ENCODE results near the gene CLK2.
"Not testable (repeated sequence)": the region's sequence is repeated elsewhere in the genome, so short reads cannot be mapped to it uniquely, and the experiment has no call there.

DNA sequence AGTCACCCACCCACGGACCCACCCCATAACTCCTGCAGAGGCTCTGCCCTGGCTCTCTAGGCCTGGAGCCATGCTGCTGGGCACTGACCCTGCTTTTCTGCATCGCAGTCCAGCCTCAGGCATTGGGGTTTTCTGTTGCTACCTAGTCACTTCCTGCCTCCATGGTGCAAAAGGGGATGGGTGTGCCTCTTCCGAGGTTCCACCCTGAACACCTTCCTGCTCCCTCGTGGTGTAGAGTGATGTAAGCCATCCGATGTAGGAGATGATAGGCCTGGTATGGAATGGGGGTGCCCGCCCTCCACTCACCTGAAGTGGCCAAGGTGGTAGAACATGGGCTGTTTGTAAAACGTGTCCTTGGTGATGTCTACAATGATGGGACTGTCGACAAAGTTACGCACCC is 37.9 kb downstream of the CLK2 start:
- TF ChIP-seq POLR2A (IDR thresholded peaks at IDR 0.05) = not testable (repeated sequence)
- TF ChIP-seq, protein P1, sequence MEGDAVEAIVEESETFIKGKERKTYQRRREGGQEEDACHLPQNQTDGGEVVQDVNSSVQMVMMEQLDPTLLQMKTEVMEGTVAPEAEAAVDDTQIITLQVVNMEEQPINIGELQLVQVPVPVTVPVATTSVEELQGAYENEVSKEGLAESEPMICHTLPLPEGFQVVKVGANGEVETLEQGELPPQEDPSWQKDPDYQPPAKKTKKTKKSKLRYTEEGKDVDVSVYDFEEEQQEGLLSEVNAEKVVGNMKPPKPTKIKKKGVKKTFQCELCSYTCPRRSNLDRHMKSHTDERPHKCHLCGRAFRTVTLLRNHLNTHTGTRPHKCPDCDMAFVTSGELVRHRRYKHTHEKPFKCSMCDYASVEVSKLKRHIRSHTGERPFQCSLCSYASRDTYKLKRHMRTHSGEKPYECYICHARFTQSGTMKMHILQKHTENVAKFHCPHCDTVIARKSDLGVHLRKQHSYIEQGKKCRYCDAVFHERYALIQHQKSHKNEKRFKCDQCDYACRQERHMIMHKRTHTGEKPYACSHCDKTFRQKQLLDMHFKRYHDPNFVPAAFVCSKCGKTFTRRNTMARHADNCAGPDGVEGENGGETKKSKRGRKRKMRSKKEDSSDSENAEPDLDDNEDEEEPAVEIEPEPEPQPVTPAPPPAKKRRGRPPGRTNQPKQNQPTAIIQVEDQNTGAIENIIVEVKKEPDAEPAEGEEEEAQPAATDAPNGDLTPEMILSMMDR (IDR thresholded peaks at IDR 0.05) = not testable (repeated sequence)

All from transverse colon (tissue), 3 donors.